Loucy (cell line): Measurements from ENCODE around the gene LSM12.
A peak's percentile ranks its signal among the peaks of the same experiment; 100 is the strongest.

ENCODE experiments used
- H2AFZ ChIP-seq: fragments of 200-600 bp; sonication (generic); 2 replicates; pipeline ENCODE4 v1.6.0; 2016; ENCODE audit warnings: antibody characterized with exemption, mild to moderate bottlenecking, low read length, moderate library complexity
- H3F3A ChIP-seq: fragments of 200-600 bp; 2 replicates; pipeline ENCODE4 v1.6.0; 2016; ENCODE audit warnings: antibody characterized with exemption, low read depth, mild to moderate bottlenecking
- H3K27me3 ChIP-seq: fragments of 200-600 bp; sonication (generic); 2 replicates; pipeline ENCODE4 v1.6.1; 2014; ENCODE audit warnings: low read length, mild to moderate bottlenecking; ENCODE audit not compliant: insufficient read depth, poor library complexity, severe bottlenecking
- H3K36me3 ChIP-seq: fragments of 200-600 bp; sonication (generic); 2 replicates; pipeline ENCODE4 v1.6.1; 2016; ENCODE audit warnings: low read length; ENCODE audit not compliant: insufficient read depth
- H3K4me1 ChIP-seq: fragments of 200-600 bp; sonication (generic); 2 replicates; pipeline ENCODE4 v1.5.1; 2014; ENCODE audit warnings: low read length, mild to moderate bottlenecking; ENCODE audit not compliant: insufficient read depth, poor library complexity, severe bottlenecking
- H3K4me2 ChIP-seq: fragments of 200-600 bp; sonication (generic); 2 replicates; pipeline ENCODE4 v1.6.0; 2014; ENCODE audit warnings: antibody characterized with exemption, low read length, low read depth, mild to moderate bottlenecking; ENCODE audit not compliant: poor library complexity, severe bottlenecking
- H3K4me3 ChIP-seq: fragments of 200-600 bp; sonication (generic); 2 replicates; pipeline ENCODE4 v1.5.1; 2014; ENCODE audit warnings: low read length, mild to moderate bottlenecking, mixed read lengths; ENCODE audit not compliant: poor library complexity, severe bottlenecking
- H3K79me2 ChIP-seq: fragments of 200-600 bp; sonication (generic); 2 replicates; pipeline ENCODE4 v1.6.1; 2014; ENCODE audit warnings: low read length; ENCODE audit not compliant: insufficient read depth
- H3K9ac ChIP-seq: fragments of 200-600 bp; sonication (generic); 2 replicates; pipeline ENCODE4 v1.6.0; 2014; ENCODE audit warnings: mild to moderate bottlenecking, low read depth, low read length, moderate library complexity; ENCODE audit not compliant: poor library complexity, severe bottlenecking
- H3K9me2 ChIP-seq: fragments of 200-600 bp; sonication (generic); replicated peaks from 2 replicates; pipeline ENCODE4 v1.6.1; 2016; ENCODE audit warnings: low read depth, low read length, mixed read lengths
- H3K9me3 ChIP-seq: fragments of 200-600 bp; sonication (generic); 2 replicates; pipeline ENCODE4 v1.6.1; 2014; ENCODE audit warnings: mild to moderate bottlenecking, antibody characterized with exemption, low read length, low read depth; ENCODE audit not compliant: insufficient read depth
- H4K20me1 ChIP-seq: fragments of 200-600 bp; sonication (generic); 2 replicates; pipeline ENCODE4 v1.6.0; 2014; ENCODE audit warnings: antibody characterized with exemption, low read length, mild to moderate bottlenecking; ENCODE audit not compliant: insufficient read depth, poor library complexity, severe bottlenecking
- EZH2phosphoT487 ChIP-seq: fragments of 200-600 bp; IDR thresholded peaks from 2 replicates; pipeline ENCODE4 v1.6.1; 2018; ENCODE audit warnings: antibody characterized with exemption, mild to moderate bottlenecking, moderate library complexity, borderline replicate concordance
- TF ChIP-seq, protein P1 (sequence below): fragments of 200-600 bp; sonication (generic); conservative IDR thresholded peaks from 2 replicates; pipeline ENCODE4 v1.5.1; 2014; ENCODE audit warnings: mild to moderate bottlenecking, antibody characterized with exemption, low read length

The LSM12 gene

GRCh38 chr17:44094701-44095387 is 28.4 kb upstream of the LSM12 start:
- peaks cover 28% of the 10 kb centered on the region for H3K4me1 ChIP-seq
- no peak overlapping the region for H2AFZ ChIP-seq
- no peaks in the 10 kb centered on the region for H3F3A ChIP-seq
- H3K4me2 ChIP-seq: peak overlapping the region; percentile 57
- H3K79me2 ChIP-seq: peaks cover 15% of the 10 kb centered on the region; the same call in 1 of the 2 replicates
- H3K9ac ChIP-seq: peak overlapping the region; percentile 66
- H4K20me1 ChIP-seq: peaks cover 6% of the 10 kb centered on the region
- H3K9me2 ChIP-seq: no peaks in the 10 kb centered on the region
- no peaks in the 10 kb centered on the region for H3K27me3 ChIP-seq
- TF ChIP-seq, protein P1, sequence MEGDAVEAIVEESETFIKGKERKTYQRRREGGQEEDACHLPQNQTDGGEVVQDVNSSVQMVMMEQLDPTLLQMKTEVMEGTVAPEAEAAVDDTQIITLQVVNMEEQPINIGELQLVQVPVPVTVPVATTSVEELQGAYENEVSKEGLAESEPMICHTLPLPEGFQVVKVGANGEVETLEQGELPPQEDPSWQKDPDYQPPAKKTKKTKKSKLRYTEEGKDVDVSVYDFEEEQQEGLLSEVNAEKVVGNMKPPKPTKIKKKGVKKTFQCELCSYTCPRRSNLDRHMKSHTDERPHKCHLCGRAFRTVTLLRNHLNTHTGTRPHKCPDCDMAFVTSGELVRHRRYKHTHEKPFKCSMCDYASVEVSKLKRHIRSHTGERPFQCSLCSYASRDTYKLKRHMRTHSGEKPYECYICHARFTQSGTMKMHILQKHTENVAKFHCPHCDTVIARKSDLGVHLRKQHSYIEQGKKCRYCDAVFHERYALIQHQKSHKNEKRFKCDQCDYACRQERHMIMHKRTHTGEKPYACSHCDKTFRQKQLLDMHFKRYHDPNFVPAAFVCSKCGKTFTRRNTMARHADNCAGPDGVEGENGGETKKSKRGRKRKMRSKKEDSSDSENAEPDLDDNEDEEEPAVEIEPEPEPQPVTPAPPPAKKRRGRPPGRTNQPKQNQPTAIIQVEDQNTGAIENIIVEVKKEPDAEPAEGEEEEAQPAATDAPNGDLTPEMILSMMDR: no peak
- no peak for TF ChIP-seq EZH2phosphoT487
- no peaks in the 10 kb centered on the region for H3K9me3 ChIP-seq
- peaks cover 18% of the 10 kb centered on the region; the same call in 1 of the 2 replicates for H3K36me3 ChIP-seq
- H3K4me3 ChIP-seq: peak overlapping the region; percentile 66

DNA sequence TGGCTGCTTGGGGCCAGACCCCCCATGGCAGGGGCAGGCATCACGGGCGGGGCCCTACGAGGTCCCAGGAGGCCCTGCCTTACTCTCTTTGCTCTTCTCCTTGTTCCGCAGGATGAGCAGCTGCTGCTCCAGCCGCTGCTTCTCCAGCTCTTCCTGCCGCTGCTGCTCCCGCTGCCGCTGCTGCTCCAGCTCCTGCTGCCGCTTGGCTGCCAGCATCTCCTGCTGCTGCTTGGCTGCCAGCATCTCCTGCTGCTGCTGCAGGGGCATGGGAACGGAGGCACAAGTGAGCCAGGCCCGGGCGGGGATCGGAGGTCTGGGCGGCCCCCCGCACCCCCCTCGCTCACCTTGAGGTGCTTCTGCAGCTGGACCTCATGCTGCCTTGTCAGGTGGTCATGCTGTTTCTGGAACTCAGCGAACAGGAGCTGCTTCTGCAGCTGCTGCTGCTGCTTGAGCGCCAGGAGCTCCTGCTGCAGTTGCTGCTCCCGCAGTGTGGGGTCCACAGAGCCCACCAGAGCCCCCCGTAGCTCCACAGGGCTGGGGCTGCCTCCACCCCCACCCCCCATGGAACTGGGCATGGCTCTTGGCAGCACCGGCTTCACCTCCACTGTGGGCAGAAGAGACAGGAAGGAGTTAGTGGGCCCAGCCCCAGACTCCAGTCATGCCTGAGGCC is 26.9 kb upstream of the LSM12 start:
- Histone ChIP-seq H2AFZ (no peak overlapping the region), H3K4me1 (peaks cover 28% of the 10 kb centered on the region), H3K4me2 (no peak overlapping the region), H3K9me2 (no peaks in the 10 kb centered on the region), H3K79me2 (peaks cover 15% of the 10 kb centered on the region; the same call in 1 of the 2 replicates), H3K36me3 (peaks cover 26% of the 10 kb centered on the region; the same call in 1 of the 2 replicates), H3K4me3 (no peak overlapping the region), H3K9ac (no peak overlapping the region), H3F3A (no peaks in the 10 kb centered on the region), H3K27me3 (no peaks in the 10 kb centered on the region), H3K9me3 (no peaks in the 10 kb centered on the region), H4K20me1 (peaks cover 6% of the 10 kb centered on the region)
- TF ChIP-seq, protein P1: no peak
- TF ChIP-seq EZH2phosphoT487: no peak

- Histone ChIP-seq H3K27me3 (no peaks in the 10 kb centered on the region), H3F3A (no peaks in the 10 kb centered on the region), H3K36me3 (peaks cover 32% of the 10 kb centered on the region; the same call in 1 of the 2 replicates), H3K4me3 (no peak overlapping the region), H3K9me2 (no peaks in the 10 kb centered on the region), H3K9me3 (no peaks in the 10 kb centered on the region), H2AFZ (no peak overlapping the region), H3K9ac (no peak overlapping the region), H3K4me2 (no peak overlapping the region), H3K79me2 (peaks cover 4% of the 10 kb centered on the region; the same call in 1 of the 2 replicates), H3K4me1 (peaks cover 18% of the 10 kb centered on the region), H4K20me1 (peaks cover 6% of the 10 kb centered on the region)
- no peak for TF ChIP-seq EZH2phosphoT487
- TF ChIP-seq, protein P1: no peak
These were observed 25.6 kb upstream of the LSM12 start for GRCh38 chr17:44092051-44092450.
